ENCODE results near the gene THAP2.

The THAP2 gene

GRCh38 chr12:71646512-71646911 lies 17.6 kb upstream of the THAP2 start:
- in situ Hi-C loops (cut with MboI; ENCODE audit: low sequenced_read_pairs): loop anchor here (25.0 kb wide), 1 partner anchor 209 kb away; the partner anchor contains the start of gene LGR5

GRCh38 chr12:71648537-71648936 lies 15.6 kb upstream of the THAP2 start:
- Histone ChIP-seq H3K4me3 (no peak overlapping the region), H3K9me3 (no peaks in the 10 kb centered on the region), H3K4me1 (no peaks in the 10 kb centered on the region), H3K27me3 (ENCODE audit: low read depth) (no peaks in the 10 kb centered on the region), H3K36me3 (replicated peaks) (peaks cover 52% of the 10 kb centered on the region)
- no peak for DNase-seq (ENCODE audit: low spot score in 2 of 2)
- in situ Hi-C loops (cut with MboI; ENCODE audit: low sequenced_read_pairs): loop anchor here (25.0 kb wide), 1 partner anchor 211 kb away; the partner anchor contains the start of gene LGR5

More at GRCh38 chr12:71646512-71646911, 17.6 kb upstream of the THAP2 start:
- Histone ChIP-seq H3K9me3 (no peaks in the 10 kb centered on the region), H3K4me3 (no peak overlapping the region), H3K27me3 (ENCODE audit: low read depth) (no peaks in the 10 kb centered on the region), H3K36me3 (replicated peaks) (peaks cover 50% of the 10 kb centered on the region), H3K4me1 (no peaks in the 10 kb centered on the region)
- no peak for DNase-seq (ENCODE audit: low spot score in 2 of 2)

- no peaks in the 10 kb centered on the region for H3K4me1 ChIP-seq
- H3K36me3 ChIP-seq (replicated peaks): peaks cover 47% of the 10 kb centered on the region
- H3K27me3 ChIP-seq (ENCODE audit: low read depth): no peaks in the 10 kb centered on the region
- H3K9me3 ChIP-seq: peaks cover 8% of the 10 kb centered on the region; the same call in 1 of the 2 replicates
- in situ Hi-C loops (cut with MboI; ENCODE audit: low sequenced_read_pairs): loop anchor here (25.0 kb wide), 1 partner anchor 212 kb away; the partner anchor contains the start of gene LGR5
- DNase-seq (ENCODE audit: low spot score in 2 of 2): no peak
- H3K4me3 ChIP-seq: no peak overlapping the region
These were observed 14.7 kb upstream of the THAP2 start for GRCh38 chr12:71649401-71649800.

GRCh38 chr12:71652656-71653055 lies 11.4 kb upstream of the THAP2 start:
- H3K36me3 ChIP-seq (replicated peaks): peaks cover 56% of the 10 kb centered on the region
- H3K4me1 ChIP-seq: no peaks in the 10 kb centered on the region
- no peaks in the 10 kb centered on the region for H3K27me3 ChIP-seq (ENCODE audit: low read depth)
- peaks cover 8% of the 10 kb centered on the region; the same call in 1 of the 2 replicates for H3K9me3 ChIP-seq
- in situ Hi-C loops (cut with MboI; ENCODE audit: low sequenced_read_pairs): no loop called here
- no peak for DNase-seq (ENCODE audit: low spot score in 2 of 2)
- H3K4me3 ChIP-seq: no peak overlapping the region

GRCh38 chr12:71653137-71653536 lies 11.0 kb upstream of the THAP2 start:
- Histone ChIP-seq H3K36me3 (replicated peaks) (peaks cover 58% of the 10 kb centered on the region), H3K4me3 (no peak overlapping the region), H3K27me3 (ENCODE audit: low read depth) (no peaks in the 10 kb centered on the region), H3K4me1 (no peaks in the 10 kb centered on the region), H3K9me3 (peaks cover 8% of the 10 kb centered on the region; the same call in 1 of the 2 replicates)
- in situ Hi-C loops (cut with MboI; ENCODE audit: low sequenced_read_pairs): no loop called here
- DNase-seq (ENCODE audit: low spot score in 2 of 2): no peak

- in situ Hi-C loops (cut with MboI; ENCODE audit: low sequenced_read_pairs): no loop called here
- Histone ChIP-seq H3K9me3 (peaks cover 8% of the 10 kb centered on the region; the same call in 1 of the 2 replicates), H3K4me1 (no peaks in the 10 kb centered on the region), H3K27me3 (ENCODE audit: low read depth) (no peaks in the 10 kb centered on the region), H3K36me3 (replicated peaks) (peaks cover 68% of the 10 kb centered on the region), H3K4me3 (no peak overlapping the region)
- DNase-seq (ENCODE audit: low spot score in 2 of 2): no peak
These were observed 9.9 kb upstream of the THAP2 start for GRCh38 chr12:71654200-71654599.

GRCh38 chr12:71655495-71655894 lies 8.6 kb upstream of the THAP2 start:
- DNase-seq (ENCODE audit: low spot score in 2 of 2): no peak
- in situ Hi-C loops (cut with MboI; ENCODE audit: low sequenced_read_pairs): no loop called here
- peaks cover 8% of the 10 kb centered on the region; the same call in 1 of the 2 replicates for H3K9me3 ChIP-seq
- H3K36me3 ChIP-seq (replicated peaks): peaks cover 74% of the 10 kb centered on the region
- no peaks in the 10 kb centered on the region for H3K4me1 ChIP-seq
- H3K27me3 ChIP-seq (ENCODE audit: low read depth): no peaks in the 10 kb centered on the region
- H3K4me3 ChIP-seq: no peak overlapping the region

- no peak overlapping the region for H3K4me3 ChIP-seq
- in situ Hi-C loops (cut with MboI; ENCODE audit: low sequenced_read_pairs): no loop called here
These were observed 8.2 kb upstream of the THAP2 start for GRCh38 chr12:71655907-71656306.

GRCh38 chr12:71656740-71657139 lies 7.4 kb upstream of the THAP2 start:
- Histone ChIP-seq H3K4me1 (no peaks in the 10 kb centered on the region; the same call in 1 of the 2 replicates), H3K27me3 (ENCODE audit: low read depth) (no peaks in the 10 kb centered on the region), H3K36me3 (replicated peaks) (peaks cover 70% of the 10 kb centered on the region), H3K9me3 (peaks cover 8% of the 10 kb centered on the region; the same call in 1 of the 2 replicates), H3K4me3 (no peak overlapping the region)
- in situ Hi-C loops (cut with MboI; ENCODE audit: low sequenced_read_pairs): no loop called here
- no peak for DNase-seq (ENCODE audit: low spot score in 2 of 2)

More at GRCh38 chr12:71655907-71656306, 8.2 kb upstream of the THAP2 start:
- H3K36me3 ChIP-seq (replicated peaks): peaks cover 70% of the 10 kb centered on the region
- H3K4me1 ChIP-seq: no peaks in the 10 kb centered on the region
- H3K27me3 ChIP-seq (ENCODE audit: low read depth): no peaks in the 10 kb centered on the region
- no peak for DNase-seq (ENCODE audit: low spot score in 2 of 2)
- H3K9me3 ChIP-seq: peaks cover 8% of the 10 kb centered on the region; the same call in 1 of the 2 replicates

- no peaks in the 10 kb centered on the region for H3K9me3 ChIP-seq
- H3K27me3 ChIP-seq (ENCODE audit: low read depth): no peaks in the 10 kb centered on the region
- in situ Hi-C loops (cut with MboI; ENCODE audit: low sequenced_read_pairs): no loop called here
- peak overlapping the region; percentile 79 for H3K4me3 ChIP-seq
- peaks cover 27% of the 10 kb centered on the region for H3K36me3 ChIP-seq (replicated peaks)
- H3K4me1 ChIP-seq: peaks cover 8% of the 10 kb centered on the region
- DNase-seq (ENCODE audit: low spot score in 2 of 2): no peak
These were observed 2.0 kb upstream of the THAP2 start for GRCh38 chr12:71661977-71662530.

- Histone ChIP-seq H3K27me3 (ENCODE audit: low read depth) (no peaks in the 10 kb centered on the region), H3K4me3 (peak overlapping the region; percentile 79), H3K9me3 (no peaks in the 10 kb centered on the region), H3K4me1 (peaks cover 8% of the 10 kb centered on the region), H3K36me3 (replicated peaks) (peaks cover 19% of the 10 kb centered on the region)
- in situ Hi-C loops (cut with MboI; ENCODE audit: low sequenced_read_pairs): no loop called here
- peak in 1 of 2 experiments; percentile 57 for DNase-seq (ENCODE audit: low spot score in 2 of 2)
These were observed 1.1 kb upstream of the THAP2 start for GRCh38 chr12:71662849-71663560.

GRCh38 chr12:71664411-71665089 lies 449 bp downstream of the THAP2 start:
- H3K36me3 ChIP-seq (replicated peaks): peaks cover 7% of the 10 kb centered on the region
- no peak for DNase-seq (ENCODE audit: low spot score in 2 of 2)
- in situ Hi-C loops (cut with MboI; ENCODE audit: low sequenced_read_pairs): no loop called here

GRCh38 chr12:71665090-71665463 lies 976 bp downstream of the THAP2 start:
- in situ Hi-C loops (cut with MboI; ENCODE audit: low sequenced_read_pairs): no loop called here
- peaks cover 2% of the 10 kb centered on the region for H3K36me3 ChIP-seq (replicated peaks)
- H3K4me1 ChIP-seq: peaks cover 8% of the 10 kb centered on the region
- no peaks in the 10 kb centered on the region for H3K27me3 ChIP-seq (ENCODE audit: low read depth)
- DNase-seq (ENCODE audit: low spot score in 2 of 2): no peak
- peak overlapping the region; percentile 79 for H3K4me3 ChIP-seq
- no peaks in the 10 kb centered on the region for H3K9me3 ChIP-seq

More at GRCh38 chr12:71664411-71665089, 449 bp downstream of the THAP2 start:
- Histone ChIP-seq H3K9me3 (no peaks in the 10 kb centered on the region), H3K4me1 (peaks cover 8% of the 10 kb centered on the region), H3K4me3 (peak overlapping the region; percentile 79), H3K27me3 (ENCODE audit: low read depth) (no peaks in the 10 kb centered on the region)

- DNase-seq (ENCODE audit: low spot score in 2 of 2): no peak
- no peaks in the 10 kb centered on the region; the same call in 1 of the 2 replicates for H3K36me3 ChIP-seq (replicated peaks)
- no peak overlapping the region for H3K4me3 ChIP-seq
- H3K9me3 ChIP-seq: no peaks in the 10 kb centered on the region
- H3K4me1 ChIP-seq: peaks cover 8% of the 10 kb centered on the region
- in situ Hi-C loops (cut with MboI; ENCODE audit: low sequenced_read_pairs): no loop called here
- H3K27me3 ChIP-seq (ENCODE audit: low read depth): no peaks in the 10 kb centered on the region
These were observed 2.2 kb downstream of the THAP2 start for GRCh38 chr12:71666259-71666658.

Measured in HAP-1 (cell line).